GM19455 (cell line): ENCODE data around the gene LONP2.
"Not testable (repeated sequence)": the region's sequence is repeated elsewhere in the genome, so short reads cannot be mapped to it uniquely, and the experiment has no call there.

Experiments used
- ATAC-seq: cut with Tn5 transposase; IDR thresholded peaks from one replicate; pipeline ENCODE4 v1.9.1; 2021; ENCODE audit not compliant: unreplicated experiment

The LONP2 gene

DNA sequence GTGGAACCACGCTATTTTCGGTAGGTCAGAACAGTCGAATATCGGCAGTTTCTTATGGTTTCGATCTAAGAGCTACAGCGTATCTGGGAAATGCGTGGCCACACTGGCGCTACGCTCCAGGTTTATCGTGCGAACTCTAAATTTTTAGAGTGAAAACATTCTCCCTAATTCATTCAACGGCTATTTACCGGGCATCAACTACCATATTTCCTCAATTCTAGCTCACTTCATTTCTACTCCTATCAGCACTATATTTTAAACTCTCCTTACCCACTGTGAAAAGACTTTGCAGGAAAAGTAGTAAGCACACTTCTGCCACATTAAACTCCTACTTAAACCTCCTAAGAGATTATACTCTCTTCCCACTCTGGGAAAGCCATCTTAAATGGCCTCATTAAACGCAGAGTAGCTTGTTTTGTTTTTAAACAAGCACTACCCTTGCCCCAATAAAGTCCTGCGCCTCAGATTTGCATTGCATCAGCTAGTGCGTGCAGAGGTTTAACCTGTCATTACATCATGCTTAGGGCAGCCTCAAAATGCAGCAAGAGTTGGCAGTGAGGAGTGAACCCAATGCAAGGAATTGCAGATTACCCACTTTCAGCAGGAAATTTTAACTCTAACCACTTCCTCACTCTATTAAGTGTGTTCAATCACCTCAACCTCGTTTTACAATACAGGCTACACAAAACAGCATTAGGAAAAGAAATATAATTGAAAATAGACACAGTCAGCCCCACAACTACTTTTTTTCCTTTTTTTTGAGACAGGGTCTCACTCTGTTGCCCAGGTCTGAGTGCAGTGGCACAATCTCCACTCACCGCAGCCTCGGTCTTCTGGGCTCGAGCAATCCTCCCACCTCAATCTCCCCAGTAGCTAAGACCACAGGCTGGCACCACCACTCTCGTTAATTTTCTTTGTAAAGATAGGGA, 122.3 kb downstream of the LONP2 start:
- peak; percentile 67 for ATAC-seq

DNA sequence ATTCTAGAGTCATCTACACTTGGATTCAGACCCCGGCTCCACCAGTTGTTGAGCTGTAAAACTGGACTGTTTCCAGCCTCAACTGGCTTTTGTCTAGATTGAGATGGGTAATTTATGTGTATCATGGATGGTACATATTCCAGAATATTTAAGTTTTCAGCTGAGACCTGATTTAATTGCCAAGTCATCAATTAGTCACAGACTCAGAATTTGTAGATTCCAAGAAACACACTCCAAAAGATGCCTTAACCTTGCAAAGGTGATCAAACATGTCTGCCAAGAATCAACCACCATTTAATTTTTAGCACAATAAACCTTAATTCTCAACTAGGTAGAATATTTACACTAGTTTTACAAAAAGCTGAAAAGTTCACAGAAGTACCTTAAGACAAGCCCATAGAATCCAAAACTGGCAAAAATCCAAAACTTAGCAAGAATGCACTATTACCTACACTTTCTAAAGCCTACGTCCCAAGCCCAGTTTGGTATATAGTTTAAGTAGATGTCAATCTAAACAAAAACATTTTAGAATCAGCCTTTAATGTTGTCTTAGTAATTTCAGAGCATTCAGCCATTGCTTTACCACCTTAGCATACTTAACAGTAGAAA, 123.4 kb downstream of the LONP2 start:
- no peak for ATAC-seq

DNA sequence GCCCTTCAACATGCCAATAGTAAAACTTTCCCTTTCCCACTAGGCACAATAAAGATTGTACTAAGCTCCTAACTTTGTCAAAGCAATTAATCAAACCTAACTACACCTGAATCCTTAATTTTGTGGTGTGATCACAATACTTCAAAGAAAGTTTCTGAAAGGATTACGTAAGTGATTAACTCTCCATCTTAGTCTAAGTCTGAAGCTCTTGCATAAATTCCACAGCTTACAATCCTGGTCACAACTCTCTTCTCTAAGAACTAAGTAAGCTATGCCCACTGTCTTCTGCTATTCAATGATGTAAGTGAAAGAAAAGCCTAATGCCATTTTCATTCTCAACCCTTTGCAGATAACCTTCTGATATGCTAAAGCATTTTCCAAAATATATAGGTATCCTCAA, 125.7 kb downstream of the LONP2 start:
- ATAC-seq: no peak

DNA sequence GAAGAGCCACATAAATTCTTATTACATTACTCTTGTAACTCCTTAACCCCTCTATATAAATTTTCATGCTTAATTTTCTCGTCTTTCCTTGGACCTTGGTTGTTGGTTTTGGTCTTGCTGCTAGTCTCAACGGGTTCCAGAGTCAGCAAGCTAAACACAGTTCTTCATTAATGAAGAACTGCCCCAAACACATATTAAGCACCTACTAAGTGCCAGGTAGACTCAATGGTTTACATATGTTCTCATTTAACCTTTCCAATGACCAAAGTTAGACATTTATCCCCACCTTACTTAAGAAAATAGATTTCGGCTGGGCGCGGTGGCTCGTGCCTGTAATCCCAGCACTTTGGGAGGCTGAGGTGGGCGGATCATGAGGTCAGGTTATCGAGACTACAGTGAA, 126.1 kb downstream of the LONP2 start:
- ATAC-seq: no peak

DNA sequence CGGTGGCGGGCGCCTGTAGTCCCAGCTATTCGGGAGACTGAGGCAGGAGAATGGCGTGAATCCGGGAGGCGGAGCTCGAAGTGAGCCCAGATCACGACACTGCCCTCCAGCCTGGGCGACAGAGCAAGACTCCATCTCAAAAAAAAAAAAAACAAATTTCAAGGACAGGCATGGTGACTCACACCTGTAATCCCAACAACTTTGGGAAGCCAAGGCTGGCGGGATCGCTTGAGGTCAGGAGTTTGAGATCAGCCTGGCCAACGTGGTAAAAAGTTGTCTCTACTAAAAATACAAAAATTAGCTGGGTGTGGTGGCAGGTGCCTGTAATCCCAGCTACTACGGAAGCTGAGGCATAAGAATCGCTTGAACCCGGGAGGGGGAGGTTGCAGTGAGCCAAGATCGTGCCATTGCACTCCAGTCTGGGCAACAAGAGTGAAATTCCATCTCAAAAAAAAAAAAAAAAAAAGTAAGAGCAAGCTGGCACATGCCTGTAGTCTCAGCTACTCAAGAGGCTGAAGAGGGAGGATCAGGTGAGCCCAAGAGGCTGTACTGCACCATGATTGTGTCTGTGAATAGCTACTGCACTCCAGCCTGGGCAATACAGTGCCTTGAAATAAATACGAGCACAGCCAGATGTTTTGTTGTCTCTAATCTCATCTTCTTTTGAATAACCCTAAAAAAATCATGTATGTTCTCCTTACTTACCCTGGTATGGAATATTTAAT, 126.7 kb downstream of the LONP2 start:
- not testable (repeated sequence) for ATAC-seq

DNA sequence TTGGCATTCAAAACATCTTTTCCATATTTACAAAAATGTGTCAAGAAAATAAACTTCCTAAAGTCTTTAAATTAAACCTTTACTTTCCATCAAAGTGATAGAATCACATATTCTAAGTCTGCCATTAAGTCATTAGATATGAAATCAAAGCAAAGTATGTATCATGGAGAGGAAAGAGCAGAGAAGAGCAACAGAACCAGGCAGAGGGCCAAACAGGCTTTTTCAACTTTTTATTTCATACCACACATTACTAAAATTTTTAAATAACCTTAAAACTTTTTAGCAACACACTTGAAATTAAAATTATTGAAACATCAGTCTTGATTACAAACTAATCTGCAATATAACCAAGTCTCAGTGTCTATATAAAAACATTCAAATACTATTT, 127.3 kb downstream of the LONP2 start:
- no peak for ATAC-seq

DNA sequence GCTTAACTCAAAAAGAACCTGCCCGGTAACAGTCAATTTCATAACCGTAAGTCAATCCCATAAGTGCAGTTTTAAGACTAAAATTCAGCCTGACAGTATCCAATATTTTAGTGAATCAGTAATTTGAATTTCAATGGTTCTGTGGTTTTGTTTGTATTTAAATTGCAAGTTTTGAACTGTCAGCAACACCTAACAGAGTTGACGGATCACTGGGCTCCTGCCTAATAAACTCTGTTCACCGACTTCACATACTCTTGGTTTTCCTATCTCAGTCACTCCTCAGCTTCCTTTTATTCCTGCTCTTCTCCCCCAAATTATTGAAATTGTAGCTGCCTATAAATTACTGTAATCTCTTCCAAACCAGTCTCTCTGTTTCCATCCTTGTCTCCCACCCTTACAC, 128.6 kb downstream of the LONP2 start:
- no peak for ATAC-seq

DNA sequence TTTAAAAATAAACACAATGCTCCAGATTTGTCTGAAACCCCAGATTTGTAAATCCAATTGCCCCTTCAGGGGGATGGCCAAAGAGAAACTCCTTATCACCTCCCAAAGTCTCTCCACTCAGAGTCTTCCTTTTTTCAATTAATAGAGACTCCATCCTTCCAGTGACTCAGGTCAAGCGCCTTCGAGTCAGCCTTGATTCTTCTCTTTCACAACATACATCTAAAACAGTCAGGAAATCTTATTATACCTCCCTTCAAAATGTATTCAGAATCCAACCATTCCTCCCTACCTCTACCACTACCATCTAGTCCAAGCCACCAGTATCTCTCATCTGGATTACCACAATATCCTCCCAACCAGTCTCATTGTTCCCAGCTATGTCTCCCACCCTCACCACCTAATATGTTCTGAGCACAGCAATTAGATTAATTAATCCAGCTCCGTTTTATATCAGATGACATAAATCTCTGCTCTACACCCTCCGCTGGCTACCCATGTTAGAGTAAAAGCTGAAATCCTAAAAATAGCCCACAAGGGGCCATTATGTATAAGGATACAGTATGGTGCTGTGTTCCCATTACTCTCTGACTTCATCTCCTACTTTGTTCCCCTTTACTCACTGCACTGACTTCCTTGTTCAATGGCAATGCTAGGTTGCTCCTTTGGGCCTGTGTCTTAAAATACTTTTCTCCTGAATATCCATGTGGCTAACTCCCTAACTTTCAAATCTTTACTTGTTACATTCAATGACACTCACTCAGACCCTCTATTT, 129.3 kb downstream of the LONP2 start:
- ATAC-seq: no peak

DNA sequence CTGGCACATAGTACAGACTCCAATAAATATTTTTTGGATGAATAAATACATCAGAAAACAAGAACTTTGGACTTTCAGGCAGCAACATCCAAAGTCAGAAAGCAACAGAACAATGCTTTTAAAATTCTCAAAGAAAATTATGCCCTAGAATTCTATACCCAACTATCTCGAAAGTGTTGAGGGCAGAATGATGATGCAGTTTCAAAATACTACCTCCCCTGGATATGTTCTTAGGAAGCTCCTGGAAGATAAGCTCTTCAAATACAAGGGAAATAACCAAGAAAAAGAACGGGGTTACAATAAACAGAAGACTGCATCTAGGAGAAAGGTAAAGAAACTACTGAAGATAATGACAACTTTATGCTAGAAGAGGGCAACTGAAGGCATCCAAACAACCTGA, 130.2 kb downstream of the LONP2 start:
- ATAC-seq: no peak

DNA sequence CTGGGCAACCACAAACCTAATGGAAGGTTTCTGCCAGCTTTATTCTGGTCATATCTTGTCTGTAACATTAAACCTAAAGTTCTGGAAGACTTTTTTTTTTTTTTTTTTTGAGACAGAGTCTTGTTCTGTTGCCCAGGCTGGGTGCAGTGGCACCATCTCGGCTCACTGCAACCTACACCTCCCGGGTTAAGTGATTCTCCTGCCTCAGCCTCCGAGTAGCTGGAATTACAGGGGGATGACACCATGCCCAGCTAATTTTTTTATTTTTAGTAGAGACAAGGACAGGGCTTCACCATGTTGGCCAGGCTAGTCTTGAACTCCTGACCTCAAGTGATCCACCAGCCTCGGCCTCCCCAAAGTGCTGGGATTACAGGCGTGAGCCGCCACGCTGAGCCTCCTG, 133.2 kb downstream of the LONP2 start:
- not testable (repeated sequence) for ATAC-seq

DNA sequence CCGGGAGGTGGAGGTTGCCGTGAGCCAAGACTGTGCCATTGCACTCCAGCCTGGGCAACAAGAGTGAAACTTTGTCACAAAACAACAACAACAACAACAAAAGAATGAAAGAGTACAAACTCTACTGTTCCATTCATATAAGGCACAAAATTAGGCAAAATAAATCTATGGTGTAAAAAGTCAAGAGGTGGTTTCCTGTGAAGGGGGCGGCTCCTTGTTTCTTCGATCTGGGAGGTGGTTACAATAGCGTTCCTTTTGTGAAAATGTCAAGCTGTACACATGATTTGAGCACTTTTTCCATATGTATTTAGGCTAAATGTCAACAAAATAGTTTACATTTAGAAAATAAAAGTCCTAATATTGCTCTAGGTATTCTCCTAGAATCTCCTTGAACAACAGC, 134.2 kb downstream of the LONP2 start:
- no peak for ATAC-seq

DNA sequence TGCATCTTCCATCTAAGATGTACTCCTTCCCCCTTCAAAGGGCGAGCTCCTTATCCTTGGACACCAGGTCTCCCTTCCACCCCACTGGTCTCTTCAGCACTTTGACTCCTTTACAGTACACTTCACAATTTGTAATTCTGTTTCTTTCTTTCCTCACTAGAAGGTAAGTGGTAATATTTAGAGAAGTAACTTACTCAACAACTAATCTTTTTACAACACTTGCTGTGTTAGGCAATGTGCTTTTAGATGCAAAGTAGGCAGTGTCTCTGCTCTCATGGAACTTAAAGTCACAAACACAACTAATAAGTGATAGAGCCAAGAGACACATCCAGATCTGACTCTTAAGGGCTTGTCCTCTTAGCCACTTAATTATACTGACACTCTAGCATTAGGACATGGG, 134.7 kb downstream of the LONP2 start:
- ATAC-seq: no peak

DNA sequence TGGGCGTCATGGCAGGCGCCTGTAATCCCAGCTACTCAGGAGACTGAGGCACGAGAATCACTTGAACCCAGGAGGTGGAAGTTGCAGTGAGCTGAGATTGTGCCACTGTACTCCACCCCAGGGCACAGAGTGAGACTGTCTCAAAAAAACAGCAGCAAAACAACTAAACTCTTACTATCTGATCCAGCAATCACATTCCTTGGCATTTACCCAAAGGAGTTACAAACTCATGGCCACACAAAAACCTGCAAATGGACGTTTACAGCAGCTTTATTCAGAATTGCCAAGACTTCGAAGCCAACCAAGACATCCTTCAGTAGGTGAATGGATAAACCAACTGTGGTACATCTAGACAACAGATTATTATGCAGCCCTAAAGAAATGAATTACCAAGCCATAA, 137.1 kb downstream of the LONP2 start:
- ATAC-seq: no peak

DNA sequence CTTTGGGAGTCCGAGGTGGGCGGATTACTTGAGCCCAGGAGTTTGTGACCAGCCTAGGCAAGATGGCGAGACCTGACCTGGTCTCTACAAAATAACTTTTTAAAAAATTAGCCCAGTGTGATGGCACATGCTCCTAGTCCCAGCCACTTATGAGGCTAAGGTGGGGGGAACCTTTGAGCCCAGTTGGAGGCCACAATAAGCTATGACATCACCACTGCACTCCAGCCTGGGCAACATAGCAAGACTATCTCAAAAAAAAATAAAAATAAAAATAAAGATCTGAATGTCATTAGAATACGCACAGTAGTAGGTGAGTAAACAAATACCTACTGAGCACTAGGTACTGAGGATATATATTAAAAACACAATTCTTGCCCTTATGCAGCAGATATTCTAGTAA, 138.0 kb downstream of the LONP2 start:
- no peak for ATAC-seq

DNA sequence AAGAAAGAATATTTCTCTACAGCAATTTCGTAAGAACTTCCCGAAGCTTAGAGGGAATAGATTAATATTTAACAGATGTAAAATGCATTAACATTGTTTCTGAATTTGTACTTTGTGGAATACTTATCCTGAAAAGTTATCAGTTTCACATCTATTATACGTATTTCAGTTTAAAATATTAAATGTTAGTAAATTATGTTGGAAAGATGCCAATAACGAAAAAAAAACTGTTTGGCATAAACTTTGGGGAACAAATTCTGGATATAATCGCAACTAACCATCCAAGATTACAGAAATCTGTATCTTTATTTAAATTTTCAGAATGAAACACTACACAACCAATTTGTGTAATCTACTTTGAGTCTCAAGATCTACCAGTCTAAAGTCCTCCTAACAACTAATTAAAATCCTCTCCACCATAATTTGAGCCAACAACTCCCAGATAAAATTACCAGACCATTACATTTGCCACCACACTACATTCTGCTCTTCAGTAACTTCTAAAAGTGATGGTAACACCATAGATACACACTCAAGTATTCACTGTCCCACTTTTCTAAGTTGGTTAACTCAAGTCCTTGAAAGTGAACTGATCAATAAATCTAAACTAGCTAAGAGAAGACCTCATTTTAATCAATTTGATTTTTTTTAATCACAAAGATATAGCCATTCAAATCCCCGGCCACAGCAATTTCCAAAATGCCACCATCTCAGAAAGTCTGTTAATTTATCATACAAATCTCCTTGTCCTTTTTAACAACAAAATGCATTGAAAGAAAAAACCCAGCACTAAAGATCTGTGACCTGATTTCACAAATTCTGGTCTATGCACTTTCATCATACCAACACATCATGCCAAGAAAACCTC, 139.1 kb downstream of the LONP2 start:
- ATAC-seq: no peak

DNA sequence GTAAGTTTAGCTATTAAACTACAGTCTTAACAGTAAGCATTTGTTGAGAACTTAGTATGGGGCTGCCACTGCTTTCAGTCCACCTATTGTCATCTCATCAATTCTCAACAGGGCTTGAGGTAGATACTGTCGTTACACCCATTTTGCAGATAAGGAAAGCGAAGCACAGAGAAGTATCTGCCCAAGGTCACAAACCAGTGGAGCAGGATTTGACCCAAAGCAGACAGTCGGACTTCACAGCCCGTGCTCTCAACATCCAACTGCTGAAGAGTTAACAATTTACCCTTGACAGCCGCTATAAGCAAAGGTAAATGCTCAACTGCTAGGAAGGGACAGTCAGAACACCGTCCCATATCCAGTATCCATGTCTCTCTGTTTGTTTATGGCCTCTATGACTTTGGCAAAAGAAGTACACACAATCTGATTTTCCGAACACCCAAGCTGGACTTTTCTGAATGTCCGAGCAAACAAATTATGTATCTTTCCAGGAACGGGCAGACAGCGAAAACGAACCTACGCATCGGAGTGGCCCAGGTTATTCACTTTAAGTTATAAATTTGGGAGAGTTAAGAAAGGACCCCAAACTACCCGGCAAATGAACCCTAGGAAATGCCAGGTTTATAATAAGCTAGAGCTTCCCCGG, 139.9 kb downstream of the LONP2 start:
- no peak for ATAC-seq

DNA sequence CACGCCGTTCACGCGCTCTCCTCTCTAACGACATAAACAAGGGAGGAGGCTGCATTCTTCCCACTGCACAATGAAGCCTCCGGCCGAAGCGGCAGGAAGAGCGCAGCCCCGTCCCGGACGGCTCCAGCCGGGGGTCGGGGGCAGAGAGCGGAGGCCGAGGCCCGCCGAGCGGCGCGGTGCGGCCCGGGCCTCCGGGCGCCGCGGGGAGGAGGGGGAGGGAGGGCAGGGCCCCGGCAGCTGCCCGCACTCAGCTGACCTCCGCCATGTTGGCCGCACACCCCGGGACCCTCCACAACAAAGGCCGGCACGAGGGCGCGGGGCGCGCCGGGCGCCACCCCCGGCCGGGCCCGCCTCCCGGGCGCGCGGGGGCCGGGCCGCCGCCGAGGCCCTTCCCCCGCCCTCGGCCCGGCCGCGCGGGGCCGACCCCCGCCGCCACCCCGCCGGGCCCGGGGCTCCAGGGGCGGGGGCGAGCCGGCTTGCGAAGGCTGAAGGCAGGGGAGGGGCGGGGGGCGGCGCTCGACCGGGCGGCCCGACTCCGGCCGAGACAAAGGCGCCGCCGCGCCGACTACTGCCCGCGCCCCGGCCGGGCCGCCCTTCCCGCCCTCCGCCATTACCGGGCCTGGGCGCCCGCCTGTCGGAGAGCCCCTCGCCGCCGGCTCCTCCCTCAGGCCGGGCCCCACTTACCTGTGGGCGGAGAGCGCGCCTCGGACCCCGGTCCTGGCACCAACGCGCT, 140.6 kb downstream of the LONP2 start:
- peak; percentile 57 for ATAC-seq

DNA sequence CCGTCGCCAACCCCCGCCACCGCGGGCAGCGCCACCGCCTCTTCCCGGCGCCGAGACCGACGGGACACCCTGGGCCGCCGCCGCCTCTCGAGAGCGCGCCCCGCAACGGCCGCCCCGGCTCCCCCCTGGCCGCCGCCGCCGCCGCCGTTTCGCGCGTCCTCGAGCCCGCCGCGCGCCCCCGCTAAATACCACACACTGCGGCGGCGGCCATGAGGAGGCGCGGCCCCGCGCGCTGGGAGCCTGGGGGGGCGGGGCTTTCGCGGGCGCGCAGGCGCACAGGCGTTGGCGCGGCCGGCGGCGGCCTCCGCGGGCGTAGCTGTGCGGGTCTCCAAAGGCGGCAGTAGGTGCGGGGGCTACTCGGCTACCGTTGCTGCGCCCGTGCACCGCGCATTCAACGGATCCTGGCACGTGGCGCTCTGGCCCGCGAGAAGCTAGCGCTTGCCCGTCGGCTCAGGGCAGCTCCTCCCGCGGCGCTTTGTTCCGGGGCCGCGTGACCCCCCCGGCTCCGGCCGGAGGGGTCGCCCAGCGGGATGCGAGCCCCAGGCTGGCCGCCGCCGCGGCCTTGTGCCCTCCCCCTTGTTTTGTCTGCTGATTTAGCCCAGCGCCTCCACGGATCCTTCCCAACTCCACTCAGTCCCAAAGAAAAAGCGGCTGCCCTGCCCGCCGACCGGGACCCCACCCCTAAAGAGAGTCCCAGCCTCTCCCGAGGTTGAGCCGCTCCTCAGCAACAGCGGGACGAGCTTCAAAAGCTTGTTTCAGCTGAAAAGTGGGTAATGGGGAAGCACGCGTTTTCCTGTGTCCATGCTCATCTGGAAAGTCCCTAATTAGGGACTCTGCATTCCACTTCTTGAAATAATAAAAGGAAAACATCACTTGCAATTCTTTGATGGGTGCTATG, 141.4 kb downstream of the LONP2 start, which contains the start of gene SIAH1:
Gene SIAH1, minus strand, starts transcription at position 161 of the 898 bp plus-strand sequence. CDS start 22,985 bp downstream, outside the sequence.
- peak; percentile 60 for ATAC-seq
